Body of pancreas (tissue), 4 donors: ENCODE data around the gene ARPC5.

ENCODE experiments used
- POLR2A ChIP-seq, 3 donors: fragments of 450-650 bp; IDR thresholded peaks; one replicate each; pipeline ENCODE4 v1.6.1; 2016; ENCODE audit warnings: antibody characterized with exemption in 3 of 3, mild to moderate bottlenecking in 2 of 3
- TF ChIP-seq, protein P1 (sequence below), 7 experiments: fragments of 450-650 bp in 4 of 7; fragments of 200-600 bp in 3 of 7; sonication (generic) in 3 of 7; IDR thresholded peaks; one replicate each; pipeline ENCODE4 v1.5.1; 2016 to 2019; ENCODE audit warnings: antibody characterized with exemption in 7 of 7

DNA sequence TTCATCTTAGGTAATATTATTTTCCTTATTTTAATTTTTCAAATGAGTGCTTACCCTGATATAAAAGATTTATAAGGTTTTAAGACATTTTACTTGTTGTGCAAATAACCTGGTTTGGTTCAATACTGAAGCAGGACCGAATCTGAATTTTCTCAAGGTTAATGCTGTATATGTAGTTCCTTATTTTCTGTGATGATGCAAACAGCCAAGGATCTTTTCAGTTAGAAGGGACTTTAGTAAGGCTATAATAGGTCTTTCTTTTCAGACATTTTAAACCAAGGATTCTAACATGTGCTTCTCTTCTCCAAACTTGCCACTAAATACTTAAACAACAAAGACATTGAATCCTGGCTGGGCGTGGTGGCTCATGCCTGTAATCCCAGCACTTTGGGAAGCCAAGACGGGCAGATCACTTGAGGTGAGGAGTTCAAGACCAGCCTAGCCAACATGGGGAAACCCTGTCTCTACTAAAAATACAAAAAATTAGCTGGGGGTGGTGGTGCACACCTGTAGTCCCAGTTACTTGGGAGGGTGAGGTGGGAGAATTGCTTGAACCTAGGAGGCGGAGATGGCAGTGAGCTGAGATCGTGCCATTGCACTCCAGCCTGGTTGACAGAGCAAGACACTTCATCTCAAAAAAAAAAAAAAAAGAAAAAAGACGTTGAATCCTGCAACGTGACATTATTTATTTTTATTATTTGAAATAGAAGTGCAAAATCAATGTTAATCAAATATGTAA, 3.2 kb upstream of the ARPC5 start:
- TF ChIP-seq POLR2A (IDR thresholded peaks at IDR 0.05), result no peak
- TF ChIP-seq, protein P1, sequence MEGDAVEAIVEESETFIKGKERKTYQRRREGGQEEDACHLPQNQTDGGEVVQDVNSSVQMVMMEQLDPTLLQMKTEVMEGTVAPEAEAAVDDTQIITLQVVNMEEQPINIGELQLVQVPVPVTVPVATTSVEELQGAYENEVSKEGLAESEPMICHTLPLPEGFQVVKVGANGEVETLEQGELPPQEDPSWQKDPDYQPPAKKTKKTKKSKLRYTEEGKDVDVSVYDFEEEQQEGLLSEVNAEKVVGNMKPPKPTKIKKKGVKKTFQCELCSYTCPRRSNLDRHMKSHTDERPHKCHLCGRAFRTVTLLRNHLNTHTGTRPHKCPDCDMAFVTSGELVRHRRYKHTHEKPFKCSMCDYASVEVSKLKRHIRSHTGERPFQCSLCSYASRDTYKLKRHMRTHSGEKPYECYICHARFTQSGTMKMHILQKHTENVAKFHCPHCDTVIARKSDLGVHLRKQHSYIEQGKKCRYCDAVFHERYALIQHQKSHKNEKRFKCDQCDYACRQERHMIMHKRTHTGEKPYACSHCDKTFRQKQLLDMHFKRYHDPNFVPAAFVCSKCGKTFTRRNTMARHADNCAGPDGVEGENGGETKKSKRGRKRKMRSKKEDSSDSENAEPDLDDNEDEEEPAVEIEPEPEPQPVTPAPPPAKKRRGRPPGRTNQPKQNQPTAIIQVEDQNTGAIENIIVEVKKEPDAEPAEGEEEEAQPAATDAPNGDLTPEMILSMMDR (IDR thresholded peaks at IDR 0.05), result no peak
